ENCODE data around the gene CHCHD10.
A peak's percentile ranks its signal among the peaks of the same experiment; 100 is the strongest.

GRCh38 chr22:23786752-23787599 is 19.2 kb upstream of the CHCHD10 start, which contains the start of gene SMARCB1:
- TF ChIP-seq CTCF (IDR thresholded peaks at IDR 0.05) (no peak), ZBTB33 (IDR thresholded peaks at IDR 0.05; ENCODE audit: borderline replicate concordance, low read depth) (no peak), RXRA (IDR thresholded peaks at IDR 0.05; ENCODE audit: borderline replicate concordance, low read depth) (no peak), GABPA (IDR thresholded peaks at IDR 0.05; ENCODE audit: low read depth) (no peak), USF2 (IDR thresholded peaks at IDR 0.05; ENCODE audit: borderline replicate concordance, low read depth, low read length) (no peak), REST (IDR thresholded peaks at IDR 0.05; ENCODE audit: low read depth, low read length) (no peak), TAF1 (IDR thresholded peaks at IDR 0.05; ENCODE audit: borderline replicate concordance, low read depth, low read length) (peak; percentile 23; the same call in 1 of the 2 replicates), EZH2phosphoT487 (IDR thresholded peaks at IDR 0.05; ENCODE audit: borderline replicate concordance, low read depth) (no peak), RFX5 (IDR thresholded peaks at IDR 0.05; ENCODE audit: low read length) (no peak)
